ENCODE measurements around the gene PRRC2A.

PRRC2A gene

GRCh38 chr6:31658983-31659648 is 38.6 kb downstream of the PRRC2A start:
- TF ChIP-seq CTCF (conservative IDR thresholded peaks at IDR 0.05; ENCODE audit: low read depth, low read length): no peak
- no peak for DNase-seq (ENCODE audit: low read depth)
- peak overlapping the region; percentile 82 for H3K4me3 ChIP-seq (ENCODE audit: low read depth, low read length)

- H3K4me3 ChIP-seq (ENCODE audit: low read depth, low read length): peak overlapping the region; percentile 82
- peak; percentile 29 for DNase-seq (ENCODE audit: low read depth)
- no peak for TF ChIP-seq CTCF (conservative IDR thresholded peaks at IDR 0.05; ENCODE audit: low read depth, low read length)
Measured at GRCh38 chr6:31659649-31660380, 39.3 kb downstream of the PRRC2A start.

- no peak for TF ChIP-seq CTCF (conservative IDR thresholded peaks at IDR 0.05; ENCODE audit: low read depth, low read length)
Measured at GRCh38 chr6:31660381-31661261, 40.1 kb downstream of the PRRC2A start, which contains the start of gene C6orf47. Gene C6orf47 (minus strand): TSS chr6:31660778. CDS start chr6:31659947, 831 bp downstream.

GRCh38 chr6:31661262-31662123 is 41.0 kb downstream of the PRRC2A start:
- TF ChIP-seq CTCF (conservative IDR thresholded peaks at IDR 0.05; ENCODE audit: low read depth, low read length): no peak
- H3K4me3 ChIP-seq (ENCODE audit: low read depth, low read length): no peak overlapping the region
- no peak for DNase-seq (ENCODE audit: low read depth)

More at GRCh38 chr6:31660381-31661261, 40.1 kb downstream of the PRRC2A start, which contains the start of gene C6orf47:
- DNase-seq (ENCODE audit: low read depth): peak; percentile 83
- H3K4me3 ChIP-seq (ENCODE audit: low read depth, low read length): peak within 1 kb of the TSS; percentile 82

- no peak for TF ChIP-seq CTCF (conservative IDR thresholded peaks at IDR 0.05; ENCODE audit: low read depth, low read length)
- no peak for DNase-seq (ENCODE audit: low read depth)
- no peak overlapping the region for H3K4me3 ChIP-seq (ENCODE audit: low read depth, low read length)
Measured at GRCh38 chr6:31662124-31662723, 41.7 kb downstream of the PRRC2A start.

Measured in choroid plexus epithelial cell (primary cell).